OCI-LY7 (cell line): ENCODE measurements around the gene PAN3. TPM values are rescaled to one million over a fixed set of nuclear protein-coding genes. Genes with fewer than 3 reads are reported as not detected.

ENCODE experiments used
- BruUV-seq: library from RNA; stranded (reverse); fragments of 400-500 nt; replicated peaks from 2 replicates; lab custom pipeline; 2021; lab: Mats Ljungman, UMichigan
- CTCF ChIA-PET: fragments of 300-600 bp; sonication (Branson Sonifier 250); formaldehyde crosslinking; loops from one replicate; lab custom pipeline; 2022; ENCODE audit warnings: antibody characterized with exemption; ENCODE audit not compliant: unreplicated experiment; lab: Charles Lee
- POLR2A ChIA-PET: fragments of 300-600 bp; sonication (Branson Sonifier 250); formaldehyde crosslinking; loops from one replicate; lab custom pipeline; 2022; ENCODE audit warnings: antibody characterized with exemption; lab: Charles Lee
- DNase-seq: peaks from one replicate; pipeline ENCODE4 v3.0.0-alpha.2; 2015; ENCODE audit warnings: low spot score
- H2AFZ ChIP-seq: fragments of 200-600 bp; sonication (generic), shearing (Covaris generic); 2 replicates; pipeline ENCODE4 v1.6.1; 2014; ENCODE audit warnings: mild to moderate bottlenecking, antibody characterized with exemption, low read length, moderate library complexity
- H3K27ac ChIP-seq: fragments of 200-600 bp; sonication (generic); 2 replicates; pipeline ENCODE4 v1.5.1; 2014; ENCODE audit warnings: mixed run types, low read depth, mild to moderate bottlenecking, moderate library complexity, low read length, inconsistent platforms; ENCODE audit not compliant: poor library complexity, severe bottlenecking
- H3K36me3 ChIP-seq: fragments of 200-600 bp; sonication (generic); 2 replicates; pipeline ENCODE4 v1.6.1; 2014; ENCODE audit warnings: mild to moderate bottlenecking, antibody characterized with exemption, low read length, moderate library complexity, mixed read lengths; ENCODE audit not compliant: insufficient read depth
- H3K4me1 ChIP-seq: fragments of 200-600 bp; sonication (generic); 2 replicates; pipeline ENCODE4 v1.5.1; 2014; ENCODE audit warnings: mild to moderate bottlenecking, low read length; ENCODE audit not compliant: insufficient read depth, poor library complexity, severe bottlenecking
- H3K4me2 ChIP-seq: fragments of 200-600 bp; sonication (generic); 2 replicates; pipeline ENCODE4 v1.6.1; 2014; ENCODE audit warnings: mild to moderate bottlenecking, low read length
- H3K4me3 ChIP-seq: fragments of 200-600 bp; sonication (generic); 2 replicates; pipeline ENCODE4 v1.5.1; 2014; ENCODE audit warnings: mild to moderate bottlenecking, low read depth, low read length; ENCODE audit not compliant: poor library complexity, severe bottlenecking
- H3K79me2 ChIP-seq: fragments of 200-600 bp; sonication (generic); 2 replicates; pipeline ENCODE4 v1.6.1; 2016; ENCODE audit warnings: low read depth, mild to moderate bottlenecking, low read length, moderate library complexity, mixed read lengths; ENCODE audit not compliant: insufficient read depth
- H3K9me2 ChIP-seq: fragments of 200-600 bp; sonication (generic); 2 replicates; pipeline ENCODE4 v1.6.1; 2016; ENCODE audit warnings: mild to moderate bottlenecking, low read length, mixed read lengths; ENCODE audit not compliant: insufficient read depth
- H3K9me3 ChIP-seq: fragments of 200-600 bp; sonication (generic); 2 replicates; pipeline ENCODE4 v1.6.1; 2014; ENCODE audit warnings: mild to moderate bottlenecking, mixed run types, low read length, mixed read lengths
- H4K20me1 ChIP-seq: fragments of 200-600 bp; sonication (generic); 2 replicates; pipeline ENCODE4 v1.6.1; 2014; ENCODE audit warnings: mild to moderate bottlenecking, antibody characterized with exemption, low read length, moderate library complexity, mixed read lengths; ENCODE audit not compliant: insufficient read depth
- CTCF ChIP-seq: fragments of 200-600 bp; sonication (generic); conservative IDR thresholded peaks from 2 replicates; pipeline ENCODE4 v1.5.1; 2014; ENCODE audit warnings: mild to moderate bottlenecking, antibody characterized with exemption, low read length, moderate library complexity, mixed read lengths
- EZH2phosphoT487 ChIP-seq: fragments of 200-600 bp; sonication (generic); IDR thresholded peaks from 2 replicates; pipeline ENCODE4 v1.6.1; 2018; ENCODE audit warnings: low read depth, borderline replicate concordance, mild to moderate bottlenecking, mixed run types, antibody characterized with exemption, low read length, moderate library complexity, mixed read lengths
- intact Hi-C: fragments of 100-400 bp; cut with micrococcal nuclease; formaldehyde crosslinking; loops from one replicate; pipeline ENCODE4 v1.10.0; 2022; ENCODE audit not compliant: unreplicated experiment
- total RNA-seq, 2 experiments: library from RNA; depleted of rRNA in 1 of 2; stranded (reverse); fragments of >200 nt in 1 of 2; shearing (Covaris generic) in 1 of 2; gene quantifications; 2 replicates each; pipeline ENCODE4 v1.2.3, GENCODE V29; 2014 to 2022

The PAN3 gene
- total RNA-seq, 2 experiments from 2014 or later: 20.4 to 54.8 TPM

- no TSS peak for BruUV-seq
- Histone ChIP-seq H3K4me1 (no peaks in the 10 kb centered on the region), H3K9me2 (no peaks in the 10 kb centered on the region), H3K79me2 (no peaks in the 10 kb centered on the region), H3K4me2 (no peak overlapping the region), H3K27ac (no peak overlapping the region), H3K4me3 (no peak overlapping the region), H3K9me3 (no peaks in the 10 kb centered on the region), H3K36me3 (no peaks in the 10 kb centered on the region), H4K20me1 (no peaks in the 10 kb centered on the region), H2AFZ (no peak overlapping the region)
- TF ChIP-seq CTCF: no peak
- TF ChIP-seq EZH2phosphoT487: no peak
- intact Hi-C loops: no loop called here
- POLR2A ChIA-PET: no interaction called here
- no peak for DNase-seq
- CTCF ChIA-PET: no interaction called here
These were observed 45.9 kb upstream of the PAN3 start for GRCh38 chr13:28092431-28092830.

GRCh38 chr13:28093881-28094280 lies 44.5 kb upstream of the PAN3 start:
- Histone ChIP-seq H3K36me3 (no peaks in the 10 kb centered on the region), H3K27ac (no peak overlapping the region), H3K4me1 (no peaks in the 10 kb centered on the region), H3K4me2 (no peak overlapping the region), H3K79me2 (no peaks in the 10 kb centered on the region), H3K4me3 (no peak overlapping the region), H2AFZ (no peak overlapping the region), H3K9me2 (no peaks in the 10 kb centered on the region), H3K9me3 (no peaks in the 10 kb centered on the region), H4K20me1 (no peaks in the 10 kb centered on the region)
- TF ChIP-seq EZH2phosphoT487 (no peak), CTCF (no peak)
- CTCF ChIA-PET: no interaction called here
- POLR2A ChIA-PET: no interaction called here
- no TSS peak for BruUV-seq
- no peak for DNase-seq
- intact Hi-C loops: no loop called here

- no peak for TF ChIP-seq CTCF
- no peak for TF ChIP-seq EZH2phosphoT487
- Histone ChIP-seq H3K79me2 (no peaks in the 10 kb centered on the region), H3K27ac (no peak overlapping the region), H3K9me3 (no peaks in the 10 kb centered on the region), H3K4me1 (no peaks in the 10 kb centered on the region), H2AFZ (no peak overlapping the region), H3K9me2 (no peaks in the 10 kb centered on the region), H3K4me3 (no peak overlapping the region), H3K36me3 (no peaks in the 10 kb centered on the region), H4K20me1 (no peaks in the 10 kb centered on the region), H3K4me2 (no peak overlapping the region)
- intact Hi-C loops: no loop called here
- DNase-seq: no peak
- CTCF ChIA-PET: no interaction called here
- BruUV-seq: no TSS peak
- POLR2A ChIA-PET: no interaction called here
These were observed 44.0 kb upstream of the PAN3 start for GRCh38 chr13:28094306-28094705.
